Suppressor macrophage (primary cell): ENCODE measurements around the gene ETFA.
A peak's percentile ranks its signal among the peaks of the same experiment; 100 is the strongest.

ENCODE experiments used
- DNase-seq, 4 experiments: peaks; one replicate each; pipeline ENCODE4 v3.0.0-alpha.2; 2020 to 2022

ETFA gene

GRCh38 chr15:76209942-76210341 lies 101.3 kb downstream of the ETFA start:
- no peak for DNase-seq

DNA sequence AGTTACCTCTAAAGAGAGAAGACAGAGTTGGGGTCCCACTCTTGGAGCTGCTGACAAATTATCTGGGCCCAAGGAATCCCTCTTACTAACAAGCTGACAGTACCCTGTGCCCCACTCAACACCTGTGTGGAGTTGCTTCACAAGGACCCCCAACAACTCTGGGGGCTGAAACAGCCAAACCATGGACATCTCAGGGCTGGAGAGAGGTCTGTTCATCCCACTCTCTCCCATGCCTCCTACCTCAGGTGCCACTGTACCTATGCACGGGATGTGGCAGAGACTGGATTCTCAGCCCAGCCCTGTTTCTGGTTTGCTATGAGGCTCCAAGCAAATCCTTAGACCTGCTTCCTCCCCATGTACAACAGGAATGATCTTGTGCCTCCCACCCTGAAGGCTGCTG lies 101.7 kb downstream of the ETFA start:
- no peak for DNase-seq

GRCh38 chr15:76208786-76209424 lies 102.4 kb downstream of the ETFA start:
- DNase-seq = no peak

GRCh38 chr15:76208084-76208785 lies 103.0 kb downstream of the ETFA start:
- DNase-seq = no peak

GRCh38 chr15:76206325-76206976 lies 104.8 kb downstream of the ETFA start:
- no peak for DNase-seq

DNA sequence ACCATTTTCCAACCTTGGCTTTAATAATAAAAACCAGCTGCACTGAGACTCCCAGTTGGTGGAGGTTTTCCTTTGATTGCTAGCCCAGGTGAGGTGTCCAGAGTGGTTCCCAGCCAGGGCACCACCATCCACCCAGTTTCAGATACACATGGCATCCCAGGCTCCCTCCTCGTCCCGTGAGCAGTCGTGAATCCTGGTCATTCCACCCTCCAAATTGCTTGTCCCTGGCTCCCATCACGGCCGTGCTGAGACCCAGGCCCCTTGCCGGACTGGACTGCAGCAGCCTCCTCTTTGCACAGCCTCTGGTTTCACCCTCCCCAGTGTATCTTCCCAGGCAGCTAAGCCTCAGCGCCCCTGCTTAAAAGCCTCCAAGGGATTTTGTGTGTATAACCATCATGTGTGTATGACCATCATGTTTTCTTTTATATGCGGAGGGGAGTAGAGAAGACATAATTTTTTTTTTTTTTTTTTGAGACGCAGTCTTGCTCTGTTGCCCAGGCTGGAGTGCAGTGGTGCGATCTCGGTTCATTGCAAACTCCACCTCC lies 106.3 kb downstream of the ETFA start:
- DNase-seq = no peak

- DNase-seq = no peak
These were observed 107.0 kb downstream of the ETFA start for GRCh38 chr15:76204109-76204845.

- DNase-seq = no peak
These were observed 107.7 kb downstream of the ETFA start for GRCh38 chr15:76203346-76204108.

- no peak for DNase-seq
These were observed 109.6 kb downstream of the ETFA start for GRCh38 chr15:76201536-76202255.

- DNase-seq = no peak
These were observed 110.6 kb downstream of the ETFA start for GRCh38 chr15:76200641-76201105.

DNA sequence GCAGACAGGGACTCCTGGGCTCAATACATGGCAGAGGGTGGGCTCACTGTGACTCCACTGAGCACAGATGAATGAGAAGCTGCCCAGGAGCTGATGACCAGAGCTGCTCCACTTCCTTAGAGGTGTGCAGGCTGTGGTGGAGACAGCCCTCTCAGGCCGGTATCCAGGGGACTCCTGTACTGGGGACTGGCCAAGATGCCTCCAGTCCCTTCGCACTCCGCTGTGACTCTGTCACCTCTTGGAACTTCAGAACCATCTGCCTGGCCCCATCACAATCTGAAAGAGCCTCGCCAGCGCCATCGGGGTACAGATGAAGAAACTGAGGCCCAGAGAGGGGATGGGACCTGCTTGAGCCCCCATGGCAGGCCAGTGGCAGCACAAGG lies 111.2 kb downstream of the ETFA start:
- no peak for DNase-seq

- DNase-seq = peak in 1 of 4 experiments; percentile 22
These were observed 111.9 kb downstream of the ETFA start for GRCh38 chr15:76199106-76200082.

GRCh38 chr15:76198456-76199105 lies 112.7 kb downstream of the ETFA start:
- no peak for DNase-seq

- DNase-seq = no peak
These were observed 113.4 kb downstream of the ETFA start for GRCh38 chr15:76197703-76198455.

GRCh38 chr15:76196269-76197231 lies 114.7 kb downstream of the ETFA start:
- peak; percentile 46 to 65 (median 54) for DNase-seq

DNA sequence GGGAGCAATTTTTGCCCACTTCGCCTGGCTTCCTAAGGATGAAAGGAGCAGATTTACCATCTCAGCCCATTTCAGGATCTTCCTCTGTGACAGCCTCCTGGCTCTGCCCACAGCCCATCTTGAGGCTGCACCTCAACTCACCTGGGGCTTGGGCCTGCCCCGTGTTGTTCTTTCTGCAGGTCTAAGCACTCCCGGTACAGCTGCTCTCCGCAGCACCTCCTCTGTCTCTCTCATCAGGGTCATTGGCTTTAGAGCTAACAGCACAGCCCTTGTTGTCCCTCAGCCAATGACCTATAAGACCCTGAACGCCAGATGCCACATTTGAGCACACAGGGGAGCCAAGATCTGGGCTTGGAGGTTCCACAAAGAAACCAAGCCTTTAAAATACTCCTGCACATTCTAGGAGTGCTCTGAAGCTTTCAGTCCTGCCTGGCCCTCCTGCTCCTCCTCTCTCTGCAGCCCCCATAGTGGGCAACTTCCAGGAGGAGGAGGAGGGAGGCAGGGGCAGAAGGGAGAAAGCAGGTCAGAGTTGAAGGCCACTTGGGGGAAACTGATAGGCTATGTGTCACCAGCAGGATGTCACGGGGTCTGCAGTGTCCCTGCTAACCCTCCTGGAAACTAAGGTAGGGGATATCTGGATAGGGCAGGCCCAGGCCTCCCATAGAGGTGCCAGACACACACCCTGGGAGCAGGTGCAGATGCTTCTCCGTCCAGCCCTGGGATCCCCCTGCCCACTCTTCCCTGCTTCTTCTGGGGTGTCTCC lies 115.6 kb downstream of the ETFA start:
- DNase-seq = no peak

GRCh38 chr15:76193934-76194333 lies 117.3 kb downstream of the ETFA start:
- peak in 3 of 4 experiments; percentile 15 to 20 (median 19) for DNase-seq
